ENCODE data around the gene GRAMD2B. TPM values are rescaled to one million over a fixed set of nuclear protein-coding genes. Genes with fewer than 3 reads are reported as not detected.

GRAMD2B gene
- total RNA-seq, 1 experiment from 2014 or later = 33.6 TPM

GRCh38 chr5:126400621-126401251 lies 22.5 kb upstream of the GRAMD2B start:
- no TSS peak for BruUV-seq (replicated peaks)
- Histone ChIP-seq H3K27ac (ENCODE audit: low read length) (no peak overlapping the region), H3K27me3 (ENCODE audit: low read length) (no peaks in the 10 kb centered on the region), H3K4me2 (ENCODE audit: low read length) (no peak overlapping the region), H3K9me3 (ENCODE audit: low read length) (peaks cover 5% of the 10 kb centered on the region; the same call in 1 of the 2 replicates), H3K9me2 (replicated peaks; ENCODE audit: low read length) (no peaks in the 10 kb centered on the region), H2AFZ (ENCODE audit: low read length) (no peak overlapping the region), H3F3A (ENCODE audit: low read length, unreplicated experiment) (no peaks in the 10 kb centered on the region), H3K79me2 (ENCODE audit: low read length) (no peaks in the 10 kb centered on the region), H3K36me3 (ENCODE audit: low read depth, low read length) (peaks cover 13% of the 10 kb centered on the region; the same call in 1 of the 2 replicates), H4K20me1 (ENCODE audit: low read length) (no peaks in the 10 kb centered on the region), H3K9ac (ENCODE audit: low read length) (no peak overlapping the region), H3K4me3 (ENCODE audit: low read length) (no peak overlapping the region), H3K4me1 (ENCODE audit: insufficient read depth, low read length) (no peaks in the 10 kb centered on the region)
- no peak for TF ChIP-seq CTCF (conservative IDR thresholded peaks at IDR 0.05; ENCODE audit: low read depth, low read length)
- no peak for TF ChIP-seq EZH2 (IDR thresholded peaks at IDR 0.05; ENCODE audit: low read length, unreplicated experiment)
- TF ChIP-seq EZH2phosphoT487 (IDR thresholded peaks at IDR 0.05; ENCODE audit: borderline replicate concordance, low read length) = no peak
- ATAC-seq (no peak), DNase-seq (no peak)
- ChIA-PET POLR2A (ENCODE audit: unreplicated experiment) (no interaction called here), CTCF (no interaction called here)
- intact Hi-C loops (cut with micrococcal nuclease) = no loop called here

- Histone ChIP-seq H4K20me1 (ENCODE audit: low read length) (no peaks in the 10 kb centered on the region), H3K4me2 (ENCODE audit: low read length) (no peak overlapping the region), H3K9me2 (replicated peaks; ENCODE audit: low read length) (no peaks in the 10 kb centered on the region), H3F3A (ENCODE audit: low read length, unreplicated experiment) (no peaks in the 10 kb centered on the region), H3K27me3 (ENCODE audit: low read length) (no peaks in the 10 kb centered on the region), H3K4me1 (ENCODE audit: insufficient read depth, low read length) (no peaks in the 10 kb centered on the region), H3K36me3 (ENCODE audit: low read depth, low read length) (peaks cover 13% of the 10 kb centered on the region; the same call in 1 of the 2 replicates), H3K4me3 (ENCODE audit: low read length) (no peak overlapping the region), H3K27ac (ENCODE audit: low read length) (no peak overlapping the region), H2AFZ (ENCODE audit: low read length) (no peak overlapping the region), H3K9me3 (ENCODE audit: low read length) (peaks cover 5% of the 10 kb centered on the region; the same call in 1 of the 2 replicates), H3K79me2 (ENCODE audit: low read length) (no peaks in the 10 kb centered on the region), H3K9ac (ENCODE audit: low read length) (no peak overlapping the region)
- BruUV-seq (replicated peaks) = no TSS peak
- intact Hi-C loops (cut with micrococcal nuclease) = no loop called here
- DNase-seq (no peak), ATAC-seq (no peak)
- no peak for TF ChIP-seq EZH2phosphoT487 (IDR thresholded peaks at IDR 0.05; ENCODE audit: borderline replicate concordance, low read length)
- TF ChIP-seq EZH2 (IDR thresholded peaks at IDR 0.05; ENCODE audit: low read length, unreplicated experiment) = no peak
- no peak for TF ChIP-seq CTCF (conservative IDR thresholded peaks at IDR 0.05; ENCODE audit: low read depth, low read length)
- POLR2A ChIA-PET (ENCODE audit: unreplicated experiment) = no interaction called here
- CTCF ChIA-PET = no interaction called here
Observed at GRCh38 chr5:126402621-126403555, 20.3 kb upstream of the GRAMD2B start.
